Body of pancreas (tissue), 4 donors: ENCODE results near the gene LNPK.

Source experiments
- CTCF ChIP-seq, 7 experiments: fragments of 450-650 bp in 4 of 7; fragments of 200-600 bp in 3 of 7; sonication (generic) in 3 of 7; IDR thresholded peaks; one replicate each; pipeline ENCODE4 v1.5.1; 2016 to 2019; ENCODE audit warnings: antibody characterized with exemption in 7 of 7
- POLR2A ChIP-seq, 3 donors: fragments of 450-650 bp; IDR thresholded peaks; one replicate each; pipeline ENCODE4 v1.6.1; 2016; ENCODE audit warnings: antibody characterized with exemption in 3 of 3, mild to moderate bottlenecking in 2 of 3

GRCh38 chr2:176025932-176026331 is 23.9 kb upstream of the LNPK start:
- TF ChIP-seq CTCF (IDR thresholded peaks at IDR 0.05) (no peak), POLR2A (IDR thresholded peaks at IDR 0.05) (no peak)
